Measurements from ENCODE around the gene MRS2. TPM values are rescaled to one million over a fixed set of nuclear protein-coding genes. Genes with fewer than 3 reads are reported as not detected.

The MRS2 gene
- total and polyA plus RNA-seq, 9 of the 15 experiments (the other 6 are each of a cell fraction or from before 2014, with no cell fraction given), result 14.6 to 57.9 (median 48.1) TPM

- DNase-seq (ENCODE audit: extremely low read depth in 1 of 4, low spot score in 3 of 4) (no peak), ATAC-seq (no peak), FAIRE-seq (no peak)
- no peaks in the 10 kb centered on the region for H3K4me1 ChIP-seq (replicated peaks in 1 of 2; ENCODE audit: control insufficient read depth in 2 of 2, insufficient read depth in 2 of 2, low read length in 2 of 2)
- no peaks in the 10 kb centered on the region for H3K9me1 ChIP-seq (ENCODE audit: control insufficient read depth, insufficient read depth, low read length)
- POLR2A ChIA-PET, result no interaction called here
- WGBS (ENCODE audit: insufficient coverage, low coverage, missing lambda C conversion rate), result 96% methylated on average over 4 of the region's 4 CpGs
- H2AFZ ChIP-seq (ENCODE audit: low read depth, low read length), result no peak overlapping the region
- H3K27me3 ChIP-seq (ENCODE audit: control insufficient read depth in 2 of 2, insufficient read depth in 2 of 2, low read length in 2 of 2), result no peaks in the 10 kb centered on the region
- no peak overlapping the region for H3K4me3 ChIP-seq
- H3K79me2 ChIP-seq (ENCODE audit: control insufficient read depth, insufficient read depth, low read length), result peaks cover 25% of the 10 kb centered on the region
- H3K9me3 ChIP-seq (replicated peaks; ENCODE audit: control insufficient read depth, insufficient read depth, low read depth, low read length), result no peaks in the 10 kb centered on the region
- TF ChIP-seq SMAD2 (IDR thresholded peaks at IDR 0.05; ENCODE audit: low read depth, low read length) (no peak), RCOR1 (IDR thresholded peaks at IDR 0.05; ENCODE audit: borderline replicate concordance in 1 of 2, low read depth in 2 of 2, low read length in 2 of 2) (no peak), KLF6 (CRISPR knock-in tag; IDR thresholded peaks at IDR 0.05; ENCODE audit: borderline replicate concordance) (no peak), HNRNPH1 (optimal IDR thresholded peaks at IDR 0.05; ENCODE audit: low read depth, low read length) (no peak), EGR1 (conservative IDR thresholded peaks at IDR 0.05) (no peak), ZNF586 (CRISPR knock-in tag; conservative IDR thresholded peaks at IDR 0.05) (no peak), TAL1 (IDR thresholded peaks at IDR 0.05) (no peak), ASH1L (IDR thresholded peaks at IDR 0.05; ENCODE audit: borderline replicate concordance, low read depth, partially characterized antibody) (no peak), ZNF830 (CRISPR knock-in tag; IDR thresholded peaks at IDR 0.05) (no peak), RBM17 (IDR thresholded peaks at IDR 0.05; ENCODE audit: borderline replicate concordance, low read depth, low read length) (no peak), CBFA2T2 (conservative IDR thresholded peaks at IDR 0.05) (no peak), SIN3A (IDR thresholded peaks at IDR 0.05; ENCODE audit: borderline replicate concordance in 2 of 2, control insufficient read depth in 1 of 2, low read depth in 2 of 2, low read length in 2 of 2) (no peak), HMG20B (CRISPR knock-in tag; IDR thresholded peaks at IDR 0.05) (no peak), HDAC3 (IDR thresholded peaks at IDR 0.05; ENCODE audit: borderline replicate concordance, partially characterized antibody) (no peak), RFX7 (CRISPR knock-in tag; IDR thresholded peaks at IDR 0.05) (no peak), CREB3 (tag; conservative IDR thresholded peaks at IDR 0.05; ENCODE audit: low read depth) (no peak)
- TF ChIP-seq, protein P1, sequence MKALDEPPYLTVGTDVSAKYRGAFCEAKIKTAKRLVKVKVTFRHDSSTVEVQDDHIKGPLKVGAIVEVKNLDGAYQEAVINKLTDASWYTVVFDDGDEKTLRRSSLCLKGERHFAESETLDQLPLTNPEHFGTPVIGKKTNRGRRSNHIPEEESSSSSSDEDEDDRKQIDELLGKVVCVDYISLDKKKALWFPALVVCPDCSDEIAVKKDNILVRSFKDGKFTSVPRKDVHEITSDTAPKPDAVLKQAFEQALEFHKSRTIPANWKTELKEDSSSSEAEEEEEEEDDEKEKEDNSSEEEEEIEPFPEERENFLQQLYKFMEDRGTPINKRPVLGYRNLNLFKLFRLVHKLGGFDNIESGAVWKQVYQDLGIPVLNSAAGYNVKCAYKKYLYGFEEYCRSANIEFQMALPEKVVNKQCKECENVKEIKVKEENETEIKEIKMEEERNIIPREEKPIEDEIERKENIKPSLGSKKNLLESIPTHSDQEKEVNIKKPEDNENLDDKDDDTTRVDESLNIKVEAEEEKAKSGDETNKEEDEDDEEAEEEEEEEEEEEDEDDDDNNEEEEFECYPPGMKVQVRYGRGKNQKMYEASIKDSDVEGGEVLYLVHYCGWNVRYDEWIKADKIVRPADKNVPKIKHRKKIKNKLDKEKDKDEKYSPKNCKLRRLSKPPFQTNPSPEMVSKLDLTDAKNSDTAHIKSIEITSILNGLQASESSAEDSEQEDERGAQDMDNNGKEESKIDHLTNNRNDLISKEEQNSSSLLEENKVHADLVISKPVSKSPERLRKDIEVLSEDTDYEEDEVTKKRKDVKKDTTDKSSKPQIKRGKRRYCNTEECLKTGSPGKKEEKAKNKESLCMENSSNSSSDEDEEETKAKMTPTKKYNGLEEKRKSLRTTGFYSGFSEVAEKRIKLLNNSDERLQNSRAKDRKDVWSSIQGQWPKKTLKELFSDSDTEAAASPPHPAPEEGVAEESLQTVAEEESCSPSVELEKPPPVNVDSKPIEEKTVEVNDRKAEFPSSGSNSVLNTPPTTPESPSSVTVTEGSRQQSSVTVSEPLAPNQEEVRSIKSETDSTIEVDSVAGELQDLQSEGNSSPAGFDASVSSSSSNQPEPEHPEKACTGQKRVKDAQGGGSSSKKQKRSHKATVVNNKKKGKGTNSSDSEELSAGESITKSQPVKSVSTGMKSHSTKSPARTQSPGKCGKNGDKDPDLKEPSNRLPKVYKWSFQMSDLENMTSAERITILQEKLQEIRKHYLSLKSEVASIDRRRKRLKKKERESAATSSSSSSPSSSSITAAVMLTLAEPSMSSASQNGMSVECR (CRISPR knock-in tag; IDR thresholded peaks at IDR 0.05), result no peak
- TF ChIP-seq, protein P2, sequence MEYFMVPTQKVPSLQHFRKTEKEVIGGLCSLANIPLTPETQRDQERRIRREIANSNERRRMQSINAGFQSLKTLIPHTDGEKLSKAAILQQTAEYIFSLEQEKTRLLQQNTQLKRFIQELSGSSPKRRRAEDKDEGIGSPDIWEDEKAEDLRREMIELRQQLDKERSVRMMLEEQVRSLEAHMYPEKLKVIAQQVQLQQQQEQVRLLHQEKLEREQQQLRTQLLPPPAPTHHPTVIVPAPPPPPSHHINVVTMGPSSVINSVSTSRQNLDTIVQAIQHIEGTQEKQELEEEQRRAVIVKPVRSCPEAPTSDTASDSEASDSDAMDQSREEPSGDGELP (CRISPR knock-in tag; IDR thresholded peaks at IDR 0.05; ENCODE audit: borderline replicate concordance), result no peak
- H3K36me3 ChIP-seq (ENCODE audit: control insufficient read depth, insufficient read depth, low read length), result peaks cover 93% of the 10 kb centered on the region
- in situ Hi-C loops (cut with MboI) (no loop called here), intact Hi-C loops (cut with micrococcal nuclease) (no loop called here)
- no peak overlapping the region for H3K9ac ChIP-seq (ENCODE audit: insufficient read depth in 1 of 2, low read depth in 2 of 2, low read length in 2 of 2)
- CTCF ChIA-PET (ENCODE audit: low intra/inter-chr PET ratio), result no interaction called here
- no peaks in the 10 kb centered on the region for H4K20me1 ChIP-seq (replicated peaks; ENCODE audit: control insufficient read depth, insufficient read depth, low read length)
- no peak overlapping the region for H3K4me2 ChIP-seq (ENCODE audit: insufficient read depth, low read length)
- no TSS peak for BruUV-seq (replicated peaks)
- H3K27ac ChIP-seq (ENCODE audit: extremely low read depth, low read depth, low read length), result no peak overlapping the region
These were observed 9.6 kb downstream of the MRS2 start for GRCh38 chr6:24412294-24412693.

Data from K562 (cell line).